Psoas muscle (tissue), 8 donors: ENCODE results near the gene MPPED2. TPM values are rescaled to one million over a fixed set of nuclear protein-coding genes. Genes with fewer than 3 reads are reported as not detected.

Experiments used
- ATAC-seq, 4 donors: fragments of 200-7000 bp; cut with Tn5 transposase; one replicate each; pipeline ENCODE4 v1.9.1; 2020; ENCODE audit warnings: moderate library complexity in 3 of 4, mild to moderate bottlenecking in 2 of 4
- DNase-seq, 2 donors: peaks; one replicate each; pipeline ENCODE4 v3.0.0-alpha.2; 2020
- H3K27ac ChIP-seq: fragments of 200-600 bp; one replicate; pipeline ENCODE4 v1.8.0; 2022
- H3K27me3 ChIP-seq, 3 donors: fragments of 200-600 bp in 1 of 3; one replicate each; pipeline versions ENCODE4 v1.6.1 to v1.8.0; 2013 to 2022; ENCODE audit warnings: low read length in 2 of 3, mild to moderate bottlenecking in 2 of 3, moderate library complexity in 1 of 3; ENCODE audit not compliant: insufficient read depth in 3 of 3
- H3K36me3 ChIP-seq, 2 donors: fragments of 200-600 bp in 1 of 2; one replicate each; pipeline versions ENCODE4 v1.6.1 to v1.8.0; 2013 to 2022; ENCODE audit warnings: low read depth in 1 of 2, mild to moderate bottlenecking in 1 of 2, moderate library complexity in 1 of 2; ENCODE audit not compliant: insufficient read depth in 1 of 2
- H3K4me1 ChIP-seq: fragments of 200-600 bp; one replicate; pipeline ENCODE4 v1.8.0; 2022
- H3K4me3 ChIP-seq: fragments of 200-600 bp; one replicate; pipeline ENCODE4 v1.8.0; 2022; ENCODE audit warnings: mild to moderate bottlenecking
- H3K9me3 ChIP-seq: fragments of 200-600 bp; one replicate; pipeline ENCODE4 v1.8.0; 2022
- WGBS, 3 donors: extraction: QIAGEN DNeasy Blood & Tissue Kit; methylation state at CpG; one replicate each; pipeline versions ENCODE4 v1.1.6 to v1.1.7; 2013; 5-methylcytosine and 5-hydroxymethylcytosine counted together
- intact Hi-C, 2 donors: fragments of 100-400 bp; cut with DNase I; formaldehyde crosslinking; loops; one replicate each; pipeline versions ENCODE4 v1.11.0 to v1.14.2; 2022
- polyA plus RNA-seq, 3 donors: library from polyadenylated mRNA; stranded (reverse); fragments of 200-250 nt; gene quantifications; one replicate each; pipeline ENCODE4 v1.2.3, GENCODE V29; 2013
- total RNA-seq, 4 donors: library from RNA; stranded (reverse); fragmentation: NEBNext Ultra II Directional in 2 of 4; extraction: Animal tissue kit (Norgen Biotek cat#: 25700) in 2 of 4; gene quantifications; one replicate each; pipeline versions ENCODE4 v1.2.1 to v1.2.4, GENCODE V29; 2021 to 2023
- TF ChIP-seq, protein P1 (sequence below): fragments of 200-600 bp; IDR thresholded peaks from one replicate; pipeline ENCODE4 v1.8.0; 2022; ENCODE audit warnings: antibody characterized with exemption
- donor health status: healthy with polysubstance abuse.
- donor health status: DM: no; HTN: no; CAD: no; lungs with moderate emphysema.
- donor health status: Bipolar disorder and iron deficiency.
- donor health status: healthy.
- donor health status: DM: yes; HTN: yes; CAD: no.
- donor health status: DM: no; HTN: no; CAD: no.
- donor health status: DM: no; HTN: no; CAD: no.
- donor health status: DM: yes; HTN: yes; CAD: no.

Gene MPPED2
- total and polyA plus RNA-seq, 7 donors, result 0.44 to 7.9 (median 3.4) TPM

DNA sequence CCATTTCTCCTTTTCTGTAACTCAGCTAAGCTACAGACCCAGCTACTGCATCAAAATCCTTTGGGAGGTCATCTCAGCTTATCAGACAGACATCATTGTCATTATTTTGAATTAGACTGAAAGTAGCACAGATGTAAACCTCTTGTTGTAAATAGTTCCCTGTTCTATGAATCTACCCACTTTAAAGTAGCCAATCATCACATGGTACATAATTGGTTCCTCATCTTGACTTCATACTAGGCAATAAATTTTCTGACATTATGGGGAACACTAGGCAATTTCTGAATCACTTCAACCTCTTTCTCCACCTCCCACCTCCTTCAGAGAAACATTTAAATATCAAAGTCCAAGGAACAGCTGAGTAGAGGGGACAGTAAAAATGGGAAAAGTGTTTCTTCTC lies 47.9 kb downstream of the MPPED2 start:
- no peak overlapping the region for H3K4me3 ChIP-seq
- intact Hi-C loops, result no loop called here
- ATAC-seq (no peak), DNase-seq (no peak)
- H3K9me3 ChIP-seq, result no peaks in the 10 kb centered on the region
- no peaks in the 10 kb centered on the region for H3K27me3 ChIP-seq
- H3K36me3 ChIP-seq, result no peaks in the 10 kb centered on the region
- no peak overlapping the region for H3K27ac ChIP-seq
- H3K4me1 ChIP-seq, result no peaks in the 10 kb centered on the region
- TF ChIP-seq, protein P1, sequence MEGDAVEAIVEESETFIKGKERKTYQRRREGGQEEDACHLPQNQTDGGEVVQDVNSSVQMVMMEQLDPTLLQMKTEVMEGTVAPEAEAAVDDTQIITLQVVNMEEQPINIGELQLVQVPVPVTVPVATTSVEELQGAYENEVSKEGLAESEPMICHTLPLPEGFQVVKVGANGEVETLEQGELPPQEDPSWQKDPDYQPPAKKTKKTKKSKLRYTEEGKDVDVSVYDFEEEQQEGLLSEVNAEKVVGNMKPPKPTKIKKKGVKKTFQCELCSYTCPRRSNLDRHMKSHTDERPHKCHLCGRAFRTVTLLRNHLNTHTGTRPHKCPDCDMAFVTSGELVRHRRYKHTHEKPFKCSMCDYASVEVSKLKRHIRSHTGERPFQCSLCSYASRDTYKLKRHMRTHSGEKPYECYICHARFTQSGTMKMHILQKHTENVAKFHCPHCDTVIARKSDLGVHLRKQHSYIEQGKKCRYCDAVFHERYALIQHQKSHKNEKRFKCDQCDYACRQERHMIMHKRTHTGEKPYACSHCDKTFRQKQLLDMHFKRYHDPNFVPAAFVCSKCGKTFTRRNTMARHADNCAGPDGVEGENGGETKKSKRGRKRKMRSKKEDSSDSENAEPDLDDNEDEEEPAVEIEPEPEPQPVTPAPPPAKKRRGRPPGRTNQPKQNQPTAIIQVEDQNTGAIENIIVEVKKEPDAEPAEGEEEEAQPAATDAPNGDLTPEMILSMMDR, result no peak

DNA sequence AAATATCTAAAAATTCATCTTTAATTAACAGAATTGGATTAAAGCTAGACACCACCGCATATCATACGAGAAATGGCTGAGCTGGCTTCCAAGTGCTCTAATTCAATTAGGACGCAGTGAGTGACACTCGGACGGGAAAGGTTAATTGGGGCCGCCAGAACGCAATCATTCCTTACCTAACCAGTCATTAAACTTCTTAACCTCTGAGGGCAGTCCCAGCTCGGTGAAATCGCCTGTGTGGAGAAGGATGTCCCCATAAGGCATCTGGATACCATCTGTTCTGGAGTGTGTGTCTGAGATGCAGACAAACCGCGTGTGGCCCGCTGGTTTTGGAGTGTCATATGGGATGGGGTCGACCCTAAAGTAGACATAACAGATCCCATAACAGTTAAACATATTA lies 50.3 kb downstream of the MPPED2 start:
- Histone ChIP-seq H3K9me3 (no peaks in the 10 kb centered on the region), H3K27me3 (no peaks in the 10 kb centered on the region), H3K27ac (no peak overlapping the region), H3K4me1 (no peaks in the 10 kb centered on the region), H3K4me3 (no peak overlapping the region), H3K36me3 (no peaks in the 10 kb centered on the region)
- no peak for DNase-seq
- intact Hi-C loops, result no loop called here
- TF ChIP-seq, protein P1, result no peak
- WGBS, 3 donors, result 79 to 81% (median 79%) methylated on average over 13 of the region's 13 CpGs
- ATAC-seq, result no peak

DNA sequence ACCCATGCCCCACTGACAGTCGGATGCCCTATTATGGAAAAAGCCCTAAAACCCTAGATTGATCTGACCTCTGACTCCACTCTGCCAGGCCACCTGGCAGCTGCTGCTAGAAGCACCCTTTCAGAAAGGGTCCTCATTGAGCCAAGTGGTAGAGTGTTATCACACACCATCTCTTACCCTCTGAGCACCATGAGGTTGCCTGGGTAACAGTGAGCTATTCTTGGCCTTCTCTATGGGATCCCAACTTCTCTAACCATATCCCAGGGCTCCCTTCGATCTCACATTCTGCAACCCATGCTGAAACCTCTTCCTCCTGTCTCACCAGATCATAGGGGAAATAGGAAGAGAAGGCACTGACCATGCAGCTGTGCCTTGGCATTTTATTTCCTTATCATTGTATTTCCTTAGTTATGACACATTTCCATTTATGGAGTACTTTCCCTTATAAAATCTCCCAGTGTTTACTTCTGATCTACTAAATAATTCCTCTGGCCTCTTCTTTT lies 52.7 kb downstream of the MPPED2 start:
- H3K4me1 ChIP-seq, result no peaks in the 10 kb centered on the region
- H3K9me3 ChIP-seq, result no peaks in the 10 kb centered on the region
- no peak overlapping the region for H3K4me3 ChIP-seq
- H3K27me3 ChIP-seq, result no peaks in the 10 kb centered on the region
- TF ChIP-seq, protein P1, result no peak
- H3K36me3 ChIP-seq, result no peaks in the 10 kb centered on the region
- intact Hi-C loops, result no loop called here
- DNase-seq (no peak), ATAC-seq (no peak)
- WGBS, 3 donors, result 82 to 88% (median 88%) methylated on average over 2 of the region's 2 CpGs
- no peak overlapping the region for H3K27ac ChIP-seq

DNA sequence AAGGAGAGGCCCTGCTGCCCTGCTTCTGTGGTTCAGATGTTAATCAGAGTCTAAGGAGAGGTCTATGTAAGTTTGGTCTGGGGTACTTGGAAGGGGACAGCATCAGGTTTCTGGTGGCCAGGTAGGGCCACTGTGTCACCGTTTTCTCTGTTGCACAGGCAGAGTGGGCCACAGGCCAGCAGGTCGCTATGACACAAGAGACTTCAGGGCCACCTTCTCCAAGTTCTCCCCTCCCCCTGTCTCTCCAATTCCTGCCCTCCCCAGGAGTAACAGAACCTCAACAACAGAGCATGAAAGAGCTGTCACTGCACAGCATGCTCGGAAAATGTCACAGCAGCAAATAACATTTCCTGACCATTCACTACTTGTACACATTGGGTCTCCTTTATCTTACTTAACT lies 58.6 kb downstream of the MPPED2 start:
- WGBS, 3 donors, result 39 to 56% (median 48%) methylated on average over 3 of the region's 3 CpGs
- Histone ChIP-seq H3K9me3 (no peaks in the 10 kb centered on the region), H3K4me3 (no peak overlapping the region), H3K27ac (no peak overlapping the region), H3K4me1 (peaks cover 4% of the 10 kb centered on the region), H3K36me3 (no peaks in the 10 kb centered on the region), H3K27me3 (no peaks in the 10 kb centered on the region)
- intact Hi-C loops, result loop anchor here in 1 of 2 donors (10.0 kb wide), 1 partner anchor 63 kb away; no protein-coding TSS in a partner anchor
- ATAC-seq (peak in 3 of 4 donors; percentile 40 to 58 (median 43)), DNase-seq (peak in 1 of 2 donors; percentile 44)
- TF ChIP-seq, protein P1, result no peak

DNA sequence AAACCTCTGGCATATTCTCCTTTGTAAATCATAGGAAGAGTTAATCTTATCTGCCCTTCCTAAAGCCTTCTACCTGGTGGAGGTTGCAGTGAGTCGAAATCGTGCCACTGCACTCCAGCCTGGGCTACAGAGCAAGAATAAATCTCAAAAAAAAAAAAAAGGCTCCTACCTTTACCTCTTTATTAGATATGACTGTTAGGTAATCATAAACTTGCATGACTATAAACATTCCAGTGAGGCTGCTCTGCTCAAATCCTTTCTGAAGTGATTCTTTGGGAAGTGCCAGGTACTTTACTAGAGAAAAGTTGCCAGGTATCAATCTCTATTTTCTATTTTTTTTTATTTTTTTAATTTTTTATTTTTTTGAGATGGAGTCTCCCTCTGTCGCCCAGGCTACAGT lies 59.6 kb downstream of the MPPED2 start:
- ATAC-seq (no peak), DNase-seq (no peak)
- WGBS, 3 donors, result 82 to 93% (median 93%) methylated on average over 3 of the region's 3 CpGs
- Histone ChIP-seq H3K27me3 (no peaks in the 10 kb centered on the region), H3K36me3 (no peaks in the 10 kb centered on the region), H3K4me3 (no peak overlapping the region), H3K9me3 (no peaks in the 10 kb centered on the region), H3K27ac (no peak overlapping the region), H3K4me1 (peaks cover 7% of the 10 kb centered on the region)
- TF ChIP-seq, protein P1, result no peak
- intact Hi-C loops, result loop anchor here in 1 of 2 donors (10.0 kb wide), 1 partner anchor 62 kb away; no protein-coding TSS in a partner anchor
